HEK293T (cell line): Measurements from ENCODE around the gene SRBD1.

Source experiments
- ARNT ChIP-seq: fragments of 450-650 bp; IDR thresholded peaks from 2 replicates; pipeline ENCODE4 v1.6.1; 2017; ENCODE audit warnings: mild to moderate bottlenecking
- CTBP1 ChIP-seq: fragments of 450-650 bp; IDR thresholded peaks from 2 replicates; pipeline ENCODE4 v1.6.1; 2016; ENCODE audit warnings: borderline replicate concordance
- ELF4 ChIP-seq: fragments of 450-650 bp; IDR thresholded peaks from 2 replicates; pipeline ENCODE4 v1.6.1; 2017; ENCODE audit warnings: antibody characterized with exemption
- FOXM1 ChIP-seq: fragments of 450-650 bp; IDR thresholded peaks from 2 replicates; pipeline ENCODE4 v1.6.1; 2017; ENCODE audit warnings: mild to moderate bottlenecking, borderline replicate concordance
- L3MBTL2 ChIP-seq: fragments of 450-650 bp; conservative IDR thresholded peaks from 2 replicates; pipeline ENCODE4 v1.6.1; 2016; ENCODE audit warnings: mild to moderate bottlenecking
- PKNOX1 ChIP-seq: fragments of 450-650 bp; IDR thresholded peaks from 2 replicates; pipeline ENCODE4 v1.6.1; 2016
- SUZ12 ChIP-seq: fragments of 450-650 bp; IDR thresholded peaks from 2 replicates; pipeline ENCODE4 v1.6.1; 2016; ENCODE audit warnings: mild to moderate bottlenecking

DNA sequence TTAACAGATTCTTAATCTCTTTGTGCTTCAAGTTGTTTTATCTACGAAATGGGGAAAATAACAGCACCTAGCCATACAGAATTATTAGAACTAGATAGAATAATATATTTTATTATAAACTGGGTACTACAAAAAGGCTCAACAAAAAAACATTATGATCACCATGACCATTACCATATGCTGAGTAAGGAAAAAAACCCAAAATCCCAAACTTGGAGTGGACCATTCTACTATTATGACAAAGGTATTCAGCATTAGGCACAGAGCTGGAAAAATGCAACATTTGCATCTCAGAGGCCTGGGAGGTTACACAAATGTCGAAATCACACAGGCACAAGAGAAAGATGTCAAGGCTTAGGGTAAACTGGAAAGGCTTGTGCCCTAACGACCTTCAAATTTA, 162.8 kb downstream of the SRBD1 start:
- TF ChIP-seq ELF4 (no peak), FOXM1 (no peak), L3MBTL2 (no peak), CTBP1 (no peak), PKNOX1 (no peak), SUZ12 (no peak), ARNT (no peak)
